Measurements from ENCODE around the gene GOLGA5.
"Not testable (repeated sequence)": the region's sequence is repeated elsewhere in the genome, so short reads cannot be mapped to it uniquely, and the experiment has no call there.

The GOLGA5 gene

GRCh38 chr14:92820536-92820840, 26.4 kb downstream of the GOLGA5 start:
- not testable (repeated sequence) for DNase-seq (ENCODE audit: low read depth in 2 of 2)

- no peak for DNase-seq (ENCODE audit: low read depth in 2 of 2)
These were observed 36.8 kb downstream of the GOLGA5 start for GRCh38 chr14:92830902-92831301.

DNA sequence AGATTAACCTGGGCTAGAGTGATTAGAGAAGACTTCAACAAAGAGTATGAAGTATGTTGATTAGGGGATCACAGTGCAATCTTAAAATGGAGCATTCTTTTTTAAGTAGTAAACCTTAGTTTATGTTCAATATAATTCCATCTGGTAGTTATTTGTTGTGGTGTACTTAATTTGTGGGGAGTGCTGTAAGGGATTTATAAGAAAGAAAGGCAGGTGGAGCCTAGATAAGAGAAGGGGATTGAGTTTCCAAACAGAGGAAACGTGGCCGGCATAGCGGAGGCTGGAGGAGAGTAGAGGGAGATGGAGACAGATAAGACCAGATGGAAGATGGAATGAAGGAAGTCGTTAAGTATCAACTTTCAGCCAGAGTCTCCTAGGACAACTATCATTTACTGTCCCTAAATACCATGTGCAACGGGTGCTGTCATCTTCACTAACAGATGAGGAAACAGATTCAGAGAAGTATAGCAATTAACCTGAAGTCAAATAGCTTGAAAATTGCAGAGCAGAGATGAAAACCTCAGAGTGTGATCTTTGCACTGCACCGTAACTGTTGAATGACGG, 38.1 kb downstream of the GOLGA5 start:
- no peak for DNase-seq (ENCODE audit: low read depth in 2 of 2)

DNA sequence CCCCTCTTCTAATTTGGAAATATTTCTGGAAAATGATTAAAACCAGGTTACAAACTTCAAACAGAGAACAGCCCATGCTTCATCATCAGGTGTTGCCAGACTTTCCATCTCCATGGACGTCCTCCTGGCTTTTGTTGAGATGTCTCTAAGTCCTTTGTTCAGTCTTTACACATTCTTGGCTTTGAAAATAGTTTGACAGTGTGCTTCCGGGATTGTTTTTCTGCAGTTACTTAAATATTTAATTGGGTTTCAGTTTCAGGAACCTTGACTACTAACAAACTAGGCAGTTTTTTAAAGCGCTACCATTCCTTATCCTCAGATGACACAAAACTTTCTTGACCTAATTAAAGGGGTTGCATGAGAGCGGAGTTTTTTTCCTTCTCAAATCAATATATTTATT, 47.8 kb downstream of the GOLGA5 start:
- no peak for DNase-seq (ENCODE audit: low read depth in 2 of 2)

GRCh38 chr14:92844204-92844603, 50.1 kb downstream of the GOLGA5 start:
- peak; percentile 29 to 31 for DNase-seq (ENCODE audit: low read depth in 2 of 2)

GRCh38 chr14:92846162-92846897, 52.2 kb downstream of the GOLGA5 start:
- peak; percentile 20 to 27 for DNase-seq (ENCODE audit: low read depth in 2 of 2)

- no peak for DNase-seq (ENCODE audit: low read depth in 2 of 2)
These were observed 53.2 kb downstream of the GOLGA5 start for GRCh38 chr14:92847278-92847677.

GRCh38 chr14:92847749-92848148, 53.6 kb downstream of the GOLGA5 start:
- DNase-seq (ENCODE audit: low read depth in 2 of 2): no peak

DNA sequence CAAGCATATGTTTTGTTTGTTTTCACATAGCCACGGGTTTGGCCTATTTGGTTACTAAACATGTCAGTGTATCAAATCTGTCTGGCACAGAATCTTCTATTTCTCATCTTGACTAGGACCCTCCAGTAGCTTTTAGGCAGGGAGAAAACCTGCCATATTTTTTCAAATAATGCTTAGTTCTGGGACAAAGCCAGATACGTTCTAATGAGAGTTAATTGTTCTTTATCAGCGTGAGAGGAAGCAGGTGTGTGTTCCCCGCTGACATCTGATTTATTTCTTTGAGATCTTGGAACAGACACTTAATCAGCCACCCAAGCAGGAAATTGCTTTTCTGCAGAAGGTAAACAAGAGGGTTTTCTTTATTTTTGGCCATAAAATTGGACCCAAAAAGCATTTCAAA, 54.8 kb downstream of the GOLGA5 start:
- DNase-seq (ENCODE audit: low read depth in 2 of 2): no peak

DNA sequence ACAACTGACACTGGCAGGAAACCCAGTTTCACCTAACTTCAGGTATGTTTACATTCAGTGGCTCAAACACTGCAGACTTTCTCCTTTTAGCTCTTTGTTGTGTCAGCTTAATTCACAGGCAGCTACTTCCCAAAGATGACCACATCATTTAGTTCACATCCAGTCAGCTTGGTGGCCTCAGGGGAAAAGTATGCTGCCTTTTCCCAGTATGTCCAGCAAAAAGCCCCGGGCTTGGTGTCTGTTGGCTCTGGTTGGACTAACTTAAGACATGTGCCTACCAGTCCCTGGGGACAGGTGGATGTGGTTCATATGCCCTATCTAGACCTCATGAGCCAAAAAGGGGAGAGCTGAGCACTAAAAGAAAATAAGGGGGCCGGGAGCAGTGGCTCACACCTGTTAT, 56.4 kb downstream of the GOLGA5 start:
- DNase-seq (ENCODE audit: low read depth in 2 of 2): no peak

DNA sequence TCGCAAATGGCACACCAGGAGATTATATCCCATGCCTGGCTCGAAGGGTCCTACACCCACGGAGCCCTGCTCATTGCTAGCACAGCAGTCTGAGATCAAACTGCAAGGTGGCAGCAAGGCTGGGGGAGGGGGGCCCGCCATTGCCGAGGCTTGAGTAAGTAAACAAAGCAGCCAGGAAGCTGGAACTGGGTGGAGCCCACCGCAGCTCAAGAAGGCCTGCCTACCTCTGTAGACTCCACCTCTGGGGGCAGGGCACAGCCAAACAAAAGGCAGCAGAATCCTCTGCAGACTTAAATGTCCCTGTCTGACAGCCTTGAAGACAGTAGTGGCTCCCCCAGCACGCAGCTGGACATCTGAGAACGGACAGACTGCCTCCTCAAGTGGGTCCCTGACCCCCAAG, 59.0 kb downstream of the GOLGA5 start:
- not testable (repeated sequence) for DNase-seq (ENCODE audit: low read depth in 2 of 2)

DNA sequence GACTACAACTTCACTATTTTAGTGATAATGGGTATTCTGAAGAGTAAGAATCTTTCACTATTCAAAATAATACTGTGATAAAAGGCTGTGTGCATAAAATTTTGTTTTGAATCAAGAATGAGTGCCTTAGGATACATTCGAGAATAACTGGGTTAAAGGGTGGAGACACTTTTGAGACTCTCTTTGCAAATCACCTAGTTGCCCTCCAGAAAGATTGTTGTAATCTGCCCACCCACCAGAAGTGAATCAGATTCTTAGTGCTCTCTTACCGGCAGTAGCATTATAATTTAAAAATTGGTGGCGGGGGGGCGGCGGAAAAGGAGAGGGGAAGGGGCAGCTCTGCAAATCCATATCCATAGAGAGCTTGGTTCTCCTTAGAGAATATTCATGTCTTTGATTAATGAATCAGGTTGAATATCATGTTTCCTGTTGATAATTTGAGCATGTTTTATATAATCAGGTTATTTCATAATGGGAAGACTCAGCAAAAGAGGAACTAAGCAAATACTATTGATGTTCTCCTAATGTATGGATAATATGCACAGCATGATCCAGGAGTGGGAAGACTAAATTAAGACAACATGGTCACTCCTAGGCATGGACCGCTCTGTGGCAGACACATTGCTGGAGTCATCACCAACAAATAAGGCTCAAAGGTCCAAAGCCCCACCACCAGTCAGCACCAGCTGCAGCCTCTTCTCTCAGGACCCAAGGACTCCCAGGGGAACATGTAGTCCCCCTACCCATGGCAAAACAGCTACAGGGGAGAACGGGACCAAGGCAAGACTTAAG, 66.1 kb downstream of the GOLGA5 start:
- DNase-seq (ENCODE audit: low read depth in 2 of 2): no peak

DNA sequence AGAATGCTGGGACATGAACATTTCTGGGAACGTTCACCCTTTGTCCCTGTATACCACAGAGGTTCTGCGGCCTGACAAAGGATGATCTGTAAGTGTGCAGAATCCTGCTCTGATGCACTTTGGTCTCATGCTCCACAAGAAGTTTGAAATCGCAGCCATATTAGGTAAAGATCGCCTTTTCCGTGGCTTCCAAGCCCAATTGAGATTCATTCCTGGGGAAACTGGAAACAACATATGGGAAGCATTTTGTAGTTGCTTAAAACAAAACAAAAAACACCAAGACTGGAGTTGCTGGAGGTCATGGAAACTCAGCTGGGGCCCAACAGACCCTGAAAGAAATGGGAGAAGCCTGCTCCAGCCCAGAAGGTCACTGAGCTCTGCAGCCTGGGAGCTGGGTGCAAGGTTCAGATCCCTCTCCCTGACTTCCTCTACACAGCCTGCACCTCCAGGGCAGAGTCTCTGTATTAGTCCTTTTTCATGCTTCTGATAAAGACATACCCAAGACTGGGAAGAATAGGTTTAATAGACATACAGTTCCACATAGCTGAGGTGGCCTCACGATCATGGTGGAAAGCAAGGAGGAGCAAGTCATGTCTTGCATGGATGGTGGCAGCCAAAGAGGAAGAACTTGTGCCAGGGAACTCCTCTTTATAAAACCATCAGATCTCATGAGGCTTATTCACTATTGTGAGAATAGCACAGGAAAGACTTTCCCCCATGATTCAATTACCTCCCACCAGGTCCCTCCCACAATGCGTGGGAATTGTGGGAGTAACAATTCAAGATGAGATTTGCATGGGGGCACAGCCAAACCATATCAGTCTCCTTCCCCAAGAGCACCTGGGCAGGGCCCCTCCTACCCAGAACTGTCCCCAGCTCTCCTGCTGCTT, 68.0 kb downstream of the GOLGA5 start:
- no peak for DNase-seq (ENCODE audit: low read depth in 2 of 2)

GRCh38 chr14:92863286-92864080, 69.4 kb downstream of the GOLGA5 start:
- no peak for DNase-seq (ENCODE audit: low read depth in 2 of 2)

GRCh38 chr14:92865674-92866073, 71.6 kb downstream of the GOLGA5 start:
- no peak for DNase-seq (ENCODE audit: low read depth in 2 of 2)

- no peak for DNase-seq (ENCODE audit: low read depth in 2 of 2)
These were observed 72.2 kb downstream of the GOLGA5 start for GRCh38 chr14:92866181-92866752.

DNA sequence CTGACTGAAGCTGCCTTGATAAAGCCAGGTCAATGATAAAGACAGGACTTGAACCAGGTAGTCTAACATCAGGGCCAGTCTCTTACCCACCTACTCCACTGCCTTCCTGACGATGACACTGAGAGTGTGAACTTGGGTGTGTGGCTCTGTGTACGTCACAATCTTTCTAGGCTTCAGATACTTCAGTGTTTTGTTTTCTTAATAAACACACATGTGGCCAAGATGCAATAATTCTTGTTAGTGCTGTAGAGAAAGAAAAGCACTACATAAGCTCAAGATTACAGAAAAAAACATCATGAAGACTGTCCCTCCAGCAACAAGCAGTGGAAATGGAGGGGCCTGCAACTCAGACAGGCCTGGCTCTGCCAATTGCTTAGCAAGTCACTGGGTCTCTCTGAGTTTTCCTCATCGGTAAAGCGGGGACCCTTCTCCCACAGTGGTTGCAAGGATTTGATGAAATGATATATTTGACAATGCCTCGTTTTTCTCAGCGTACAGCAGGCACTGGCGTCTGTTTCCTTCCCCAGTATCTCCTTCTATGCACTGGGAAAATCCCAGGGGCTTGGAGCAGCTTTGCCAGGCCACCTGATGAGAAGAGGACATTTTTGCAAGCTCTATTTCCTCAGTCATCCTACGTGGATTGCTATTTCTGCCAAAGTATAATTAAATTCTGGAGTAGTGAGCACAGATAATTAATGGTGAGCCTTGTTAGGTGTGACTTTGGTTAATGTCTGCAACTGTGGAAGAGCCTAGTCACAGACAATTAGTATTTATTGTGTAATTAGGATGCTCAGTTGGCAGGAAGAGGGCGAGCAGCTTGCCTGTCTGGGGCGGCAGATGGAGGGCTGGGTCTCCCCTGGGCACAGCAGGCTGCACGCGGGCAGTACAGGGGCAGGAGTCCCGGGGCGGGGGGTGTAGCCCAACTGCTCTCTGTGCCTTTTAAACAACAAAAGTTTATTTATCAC, 73.1 kb downstream of the GOLGA5 start:
- DNase-seq (ENCODE audit: low read depth in 2 of 2): no peak

DNA sequence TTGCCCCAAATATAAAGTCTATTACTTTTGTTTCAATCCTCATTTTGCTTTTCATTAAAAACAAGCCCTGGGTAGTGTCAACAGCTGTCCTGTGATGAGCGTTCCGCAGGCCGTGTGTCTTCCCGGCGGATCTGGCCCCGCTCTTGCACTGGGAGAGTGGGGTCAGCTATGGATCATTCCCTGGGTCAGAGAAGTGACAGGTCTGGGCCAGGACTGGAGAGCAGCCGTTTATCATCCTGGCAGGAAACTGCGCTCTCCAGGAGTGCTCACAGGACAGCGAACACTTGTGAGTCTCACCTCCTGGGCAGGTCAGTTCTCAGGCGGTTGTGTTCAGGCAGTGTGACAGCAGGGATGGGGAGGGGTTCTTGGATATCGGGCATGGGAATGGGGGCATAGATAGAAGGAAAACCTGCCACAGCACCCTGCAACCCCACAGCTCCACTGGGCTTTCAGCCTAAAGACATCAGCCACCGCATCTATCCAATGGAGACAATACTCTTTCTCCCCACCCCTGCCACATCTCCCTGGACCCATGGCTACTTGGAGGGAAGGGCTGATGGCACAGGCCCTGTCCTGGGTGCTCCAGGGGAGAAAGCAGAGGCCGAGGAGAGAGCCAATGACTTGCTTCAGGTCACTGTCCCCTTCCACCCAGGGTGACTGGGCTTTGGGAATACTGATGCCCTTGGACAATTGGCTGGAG, 81.0 kb downstream of the GOLGA5 start:
- DNase-seq (ENCODE audit: low read depth in 2 of 2): no peak
